Measurements from ENCODE around the gene FLAD1.

- TF ChIP-seq CTCF (IDR thresholded peaks at IDR 0.05) (no peak), POLR2A (IDR thresholded peaks at IDR 0.05) (no peak), POLR2AphosphoS5 (IDR thresholded peaks at IDR 0.05; ENCODE audit: insufficient read depth in 1 of 2, low read depth in 1 of 2) (no peak)
Observed at GRCh38 chr1:155030243-155030795, 47.2 kb downstream of the FLAD1 start.
